NCI-H2196 (cell line): Measurements from ENCODE around the gene THRB.
"Not testable (repeated sequence)": the region's sequence is repeated elsewhere in the genome, so short reads cannot be mapped to it uniquely, and the experiment has no call there.

Experiments used
- DNase-seq: peaks from one replicate; lab custom pipeline; 2025; ENCODE audit not compliant: unreplicated experiment; lab: John Stamatoyannopoulos, UW

THRB gene

GRCh38 chr3:24128199-24129005, 366.2 kb downstream of the THRB start:
- peak; percentile 20 for DNase-seq

GRCh38 chr3:24123596-24123995, 371.1 kb downstream of the THRB start:
- no peak for DNase-seq

- no peak for DNase-seq
Observed at GRCh38 chr3:24120434-24120833, 374.2 kb downstream of the THRB start.

- peak; percentile 18 for DNase-seq
Observed at GRCh38 chr3:24119321-24119751, 375.3 kb downstream of the THRB start.

- DNase-seq: no peak
Observed at GRCh38 chr3:24117508-24117907, 377.1 kb downstream of the THRB start.

- no peak for DNase-seq
Observed at GRCh38 chr3:24111711-24112110, 382.9 kb downstream of the THRB start.

- no peak for DNase-seq
Observed at GRCh38 chr3:24110051-24110450, 384.6 kb downstream of the THRB start.

GRCh38 chr3:24101676-24102168, 392.9 kb downstream of the THRB start:
- no peak for DNase-seq

- DNase-seq: no peak
Observed at GRCh38 chr3:24100696-24101402, 393.8 kb downstream of the THRB start.

GRCh38 chr3:24096695-24097290, 397.9 kb downstream of the THRB start:
- no peak for DNase-seq

GRCh38 chr3:24096271-24096670, 398.4 kb downstream of the THRB start:
- no peak for DNase-seq

- DNase-seq: not testable (repeated sequence)
Observed at GRCh38 chr3:24094818-24095217, 399.8 kb downstream of the THRB start.

GRCh38 chr3:24088782-24089181, 405.9 kb downstream of the THRB start:
- peak; percentile 5 for DNase-seq

GRCh38 chr3:24087469-24087868, 407.2 kb downstream of the THRB start:
- no peak for DNase-seq

GRCh38 chr3:24086617-24087404, 407.8 kb downstream of the THRB start:
- DNase-seq: peak; percentile 53

- DNase-seq: no peak
Observed at GRCh38 chr3:24086206-24086605, 408.4 kb downstream of the THRB start.

- no peak for DNase-seq
Observed at GRCh38 chr3:24072193-24072592, 422.5 kb downstream of the THRB start.

GRCh38 chr3:24069045-24069444, 425.6 kb downstream of the THRB start:
- peak; percentile 3 for DNase-seq

GRCh38 chr3:24067483-24067882, 427.2 kb downstream of the THRB start:
- DNase-seq: no peak
